Activated naive CD4-positive, alpha-beta T cell (primary cell): Measurements from ENCODE around the gene SEC61A1.

Experiments
- DNase-seq, 4 experiments: peaks; one replicate each; lab custom pipeline; 2025; lab: John Stamatoyannopoulos, UW

Gene SEC61A1

GRCh38 chr3:128113817-128114794 is 61.9 kb downstream of the SEC61A1 start:
- DNase-seq: no peak
